H1 (cell line): ENCODE results near the gene CDC42SE1. TPM values are rescaled to one million over a fixed set of nuclear protein-coding genes. Genes with fewer than 3 reads are reported as not detected.

Experiments used
- CTCF ChIA-PET: fragments of 300-600 bp; sonication (Branson Sonifier 250); formaldehyde crosslinking; loops from one replicate; lab custom pipeline; 2021; ENCODE audit not compliant: partially characterized antibody; lab: Charles Lee
- POLR2A ChIA-PET: fragments of 300-600 bp; sonication (Branson Sonifier 250); formaldehyde crosslinking; loops from one replicate; lab custom pipeline; 2021; ENCODE audit warnings: inconsistent platforms; ENCODE audit not compliant: partially characterized antibody; lab: Charles Lee
- DNase-seq, 2 experiments: peaks; one replicate each; pipeline versions ENCODE4 v3.0.0 to v3.0.0-alpha.2; 2010 to 2022; ENCODE audit warnings: low spot score in 2 of 2, low read depth in 1 of 2, mixed read lengths in 1 of 2
- FAIRE-seq: peaks from 2 replicates; lab custom pipeline; 2011; peaks lifted over from hg19 to GRCh38; lab: Jason Lieb, UNC
- H2AFZ ChIP-seq: 2 replicates; pipeline ENCODE4 v1.8.1; 2012; ENCODE audit warnings: low read length, inconsistent platforms
- H2AK5ac ChIP-seq: 2 replicates; pipeline ENCODE4 v1.6.1; 2013; ENCODE audit warnings: low read depth, low read length
- H2BK120ac ChIP-seq: replicated peaks from 2 replicates; pipeline ENCODE3; 2013; ENCODE audit warnings: low read depth, low read length, inconsistent platforms
- H2BK12ac ChIP-seq: 2 replicates; pipeline ENCODE4 v1.6.1; 2013; ENCODE audit warnings: low read depth, low read length
- H2BK15ac ChIP-seq: 2 replicates; pipeline ENCODE4 v1.6.1; 2013; ENCODE audit warnings: low read length
- H2BK20ac ChIP-seq: 2 replicates; pipeline ENCODE4 v1.6.1; 2013; ENCODE audit warnings: low read length
- H2BK5ac ChIP-seq: 2 replicates; pipeline ENCODE4 v1.6.1; 2013; ENCODE audit warnings: low read depth, low read length
- H3K14ac ChIP-seq: 2 replicates; pipeline ENCODE4 v1.6.1; 2013; ENCODE audit warnings: inconsistent platforms; ENCODE audit not compliant: insufficient read length
- H3K18ac ChIP-seq: 2 replicates; pipeline ENCODE4 v1.6.1; 2013; ENCODE audit warnings: low read length; ENCODE audit errors: extremely low read depth
- H3K23ac ChIP-seq: 2 replicates; pipeline ENCODE4 v1.6.1; 2013; ENCODE audit warnings: inconsistent platforms; ENCODE audit not compliant: insufficient read length
- H3K23me2 ChIP-seq: 2 replicates; pipeline ENCODE4 v1.6.1; 2013; ENCODE audit warnings: low read depth, low read length
- H3K27ac ChIP-seq: 2 replicates; pipeline ENCODE4 v1.6.1; 2011; ENCODE audit warnings: low read depth, low read length, inconsistent platforms
- H3K27me3 ChIP-seq, 4 experiments: replicated peaks in 1 of 4; 1 replicate in 1 of 4; 2 replicates in 3 of 4; pipeline versions ENCODE4 v1.6.1 to v1.8.1; 2011 to 2013; ENCODE audit warnings: low read length in 3 of 4, mild to moderate bottlenecking in 3 of 4, inconsistent platforms in 2 of 4, mixed read lengths in 2 of 4, moderate library complexity in 1 of 4; ENCODE audit not compliant: control insufficient read depth in 3 of 4, insufficient read depth in 3 of 4; ENCODE audit errors: extremely low read depth in 1 of 4
- H3K36me3 ChIP-seq, 4 experiments: 2 replicates each; pipeline versions ENCODE4 v1.6.1 to v1.8.1; 2011 to 2013; ENCODE audit warnings: mild to moderate bottlenecking in 4 of 4, low read length in 3 of 4, moderate library complexity in 2 of 4, control low read depth in 1 of 4, inconsistent platforms in 1 of 4; ENCODE audit not compliant: insufficient read depth in 4 of 4, control insufficient read depth in 2 of 4
- H3K4ac ChIP-seq: replicated peaks from 2 replicates; pipeline ENCODE3; 2013; ENCODE audit warnings: low read length, low read depth, mixed read lengths, inconsistent platforms; ENCODE audit not compliant: insufficient read length
- H3K4me1 ChIP-seq, 4 experiments: replicated peaks in 1 of 4; 1 replicate in 1 of 4; 2 replicates in 3 of 4; pipeline versions ENCODE4 v1.6.1 to v1.8.1; 2011 to 2013; ENCODE audit warnings: low read length in 3 of 4, inconsistent platforms in 2 of 4, mixed read lengths in 1 of 4; ENCODE audit not compliant: insufficient read depth in 4 of 4, control insufficient read depth in 3 of 4
- H3K4me2 ChIP-seq, 2 experiments: 2 replicates each; pipeline versions ENCODE4 v1.6.1 to v1.8.1; 2011 to 2013; ENCODE audit warnings: low read depth in 2 of 2, low read length in 2 of 2, control low read depth in 1 of 2, inconsistent platforms in 1 of 2, mild to moderate bottlenecking in 1 of 2; ENCODE audit not compliant: insufficient read depth in 1 of 2
- H3K4me3 ChIP-seq, 4 experiments: fragments of 200-600, 300-600 bp in 1 of 4; sonication (generic), shearing (Covaris generic), sonication (Bioruptor Twin) in 1 of 4; 2 replicates each; pipeline versions ENCODE4 v1.5.1 to v1.8.1; 2011 to 2016; ENCODE audit warnings: low read length in 4 of 4, low read depth in 3 of 4, control low read depth in 2 of 4, inconsistent platforms in 2 of 4, mild to moderate bottlenecking in 2 of 4, mixed read lengths in 1 of 4, moderate library complexity in 1 of 4; ENCODE audit not compliant: insufficient read depth in 2 of 4; ENCODE audit errors: extremely low read depth in 1 of 4
- H3K56ac ChIP-seq: replicated peaks from 2 replicates; pipeline ENCODE3; 2013; ENCODE audit warnings: low read depth, mild to moderate bottlenecking, mixed read lengths, low read length, inconsistent platforms; ENCODE audit not compliant: insufficient read length
- H3K79me1 ChIP-seq: 2 replicates; pipeline ENCODE4 v1.6.1; 2013; ENCODE audit warnings: low read depth, low read length, control low read depth
- H3K79me2 ChIP-seq, 2 experiments: 2 replicates each; pipeline versions ENCODE4 v1.6.1 to v1.8.1; 2012 to 2013; ENCODE audit warnings: low read length in 2 of 2, mild to moderate bottlenecking in 2 of 2, inconsistent platforms in 1 of 2; ENCODE audit not compliant: insufficient read depth in 2 of 2, control insufficient read depth in 1 of 2
- H3K9ac ChIP-seq, 4 experiments: replicated peaks in 1 of 4; 1 replicate in 1 of 4; 2 replicates in 3 of 4; pipeline versions ENCODE4 v1.6.1 to v1.8.1; 2011 to 2013; ENCODE audit warnings: low read depth in 3 of 4, low read length in 3 of 4, control low read depth in 2 of 4, mild to moderate bottlenecking in 2 of 4, moderate library complexity in 2 of 4, inconsistent platforms in 1 of 4; ENCODE audit errors: extremely low read depth in 1 of 4
- H3K9me3 ChIP-seq, 2 experiments: 2 replicates each; pipeline versions ENCODE4 v1.6.1 to v1.8.1; 2012 to 2013; ENCODE audit warnings: mild to moderate bottlenecking in 2 of 2, moderate library complexity in 2 of 2, control low read depth in 1 of 2, inconsistent platforms in 1 of 2, low read depth in 1 of 2, low read length in 1 of 2, mixed read lengths in 1 of 2; ENCODE audit not compliant: insufficient read depth in 2 of 2
- H4K20me1 ChIP-seq, 2 experiments: replicated peaks in 1 of 2; 2 replicates each; pipeline versions ENCODE3 to v1.8.1; 2011 to 2013; ENCODE audit warnings: inconsistent platforms in 2 of 2, low read length in 2 of 2, mild to moderate bottlenecking in 1 of 2; ENCODE audit not compliant: insufficient read depth in 2 of 2, control insufficient read depth in 1 of 2
- H4K5ac ChIP-seq: 2 replicates; pipeline ENCODE4 v1.6.1; 2013; ENCODE audit warnings: low read length, low read depth, mixed read lengths, inconsistent platforms; ENCODE audit not compliant: insufficient read length
- H4K8ac ChIP-seq: 2 replicates; pipeline ENCODE4 v1.8.0; 2013; ENCODE audit warnings: mild to moderate bottlenecking, moderate library complexity, low read length, inconsistent platforms; ENCODE audit not compliant: insufficient read depth; ENCODE audit errors: extremely low read depth
- H4K91ac ChIP-seq: replicated peaks from 2 replicates; pipeline ENCODE3; 2013; ENCODE audit warnings: low read length, mixed read lengths, inconsistent platforms; ENCODE audit not compliant: insufficient read length
- BACH1 ChIP-seq: IDR thresholded peaks from 2 replicates; pipeline ENCODE4 v1.6.1; 2012; ENCODE audit warnings: low read length, improper control_type of control experiment
- GABPA ChIP-seq: IDR thresholded peaks from 2 replicates; pipeline ENCODE4 v1.6.1; 2011; ENCODE audit warnings: mild to moderate bottlenecking, low read length, moderate library complexity, borderline replicate concordance; ENCODE audit not compliant: insufficient read depth
- GTF2F1 ChIP-seq: IDR thresholded peaks from 2 replicates; pipeline ENCODE4 v1.6.1; 2012; ENCODE audit warnings: low read depth, low read length, improper control_type of control experiment, borderline replicate concordance
- HDAC6 ChIP-seq: IDR thresholded peaks from one replicate; pipeline ENCODE4 v1.7.1; 2012; ENCODE audit warnings: low read depth, mild to moderate bottlenecking, inconsistent platforms, low read length, moderate library complexity
- KDM5A ChIP-seq: fragments of 200-600 bp; IDR thresholded peaks from 2 replicates; pipeline ENCODE4 v1.7.1; 2012; ENCODE audit warnings: mild to moderate bottlenecking, low read length, inconsistent platforms, mixed read lengths
- MAX ChIP-seq: IDR thresholded peaks from 2 replicates; pipeline ENCODE4 v1.6.1; 2012; ENCODE audit warnings: inconsistent platforms
- SAP30 ChIP-seq: fragments of 300-600 bp; sonication (generic); IDR thresholded peaks from 2 replicates; pipeline ENCODE4 v1.7.1; 2012; ENCODE audit warnings: low read length, moderate library complexity, mild to moderate bottlenecking, inconsistent platforms; ENCODE audit not compliant: insufficient read depth, insufficient replicate concordance
- SIRT6 ChIP-seq: IDR thresholded peaks from one replicate; pipeline ENCODE4 v1.7.1; 2012; ENCODE audit warnings: low read length, inconsistent platforms
- SIX5 ChIP-seq: IDR thresholded peaks from 2 replicates; pipeline ENCODE4 v1.6.1; 2011; ENCODE audit warnings: mild to moderate bottlenecking, low read depth, low read length
- SUZ12 ChIP-seq: fragments of 200-600 bp; sonication (generic); IDR thresholded peaks from 2 replicates; pipeline ENCODE4 v1.6.1; 2012; ENCODE audit warnings: mild to moderate bottlenecking, inconsistent platforms, low read length, moderate library complexity, mixed read lengths
- TAF1 ChIP-seq: IDR thresholded peaks from 2 replicates; pipeline ENCODE4 v1.6.1; 2011; ENCODE audit warnings: mild to moderate bottlenecking, low read depth, low read length
- TBP ChIP-seq: IDR thresholded peaks from 2 replicates; pipeline ENCODE4 v1.6.1; 2011; ENCODE audit warnings: low read depth, low read length, improper control_type of control experiment
- YY1 ChIP-seq: IDR thresholded peaks from 2 replicates; pipeline ENCODE4 v1.6.1; 2011; ENCODE audit warnings: low read depth, mild to moderate bottlenecking, low read length
- WGBS, 2 experiments: shearing (Covaris generic) in 1 of 2; methylation state at CpG; one replicate each; pipeline versions ENCODE4 v1.1.6 to v1.1.7; 2013 to 2015; ENCODE audit warnings: low lambda C conversion rate in 2 of 2, mixed read lengths in 2 of 2, inconsistent platforms in 1 of 2, low coverage in 1 of 2, missing lambda C conversion rate in 1 of 2; ENCODE audit not compliant: insufficient replicate concordance in 2 of 2, insufficient coverage in 1 of 2, insufficient read length in 1 of 2; ENCODE audit errors: extremely low coverage in 1 of 2, missing lambda C conversion rate in 1 of 2; 5-methylcytosine and 5-hydroxymethylcytosine counted together
- polyA plus RNA-seq, 7 experiments: library from polyadenylated mRNA; depleted of rRNA in 3 of 7; stranded (reverse) in 5 of 7; unstranded in 2 of 7; fragments of >200 nt in 5 of 7; fragments of 200-250 nt in 2 of 7; gene quantifications; 1 replicate in 5 of 7; 2 replicates in 1 of 7; 4 replicates in 1 of 7; pipeline versions ENCODE4 v1.2.1 to v1.2.3, GENCODE V29; 2011 to 2013; ENCODE audit warnings: missing spikeins in 2 of 7, mixed read lengths in 2 of 7
- total RNA-seq: library from RNA; stranded (reverse); fragmentation: NEBNext Ultra II Directional; extraction: Animal tissue kit (Norgen Biotek cat#: 25700); gene quantifications from 2 replicates; pipeline ENCODE4 v1.2.1, GENCODE V29; 2021

The CDC42SE1 gene
- total and polyA plus RNA-seq, 2 of the 8 experiments (the other 6 are each of a cell fraction or from before 2014, with no cell fraction given) = 30.5 to 74.1 TPM

GRCh38 chr1:151047591-151047924 is 11.9 kb downstream of the CDC42SE1 start, which contains the start of gene C1orf56:
Gene C1orf56 (plus strand): TSS chr1:151047751. CDS start chr1:151047848, 97 bp downstream.
- FAIRE-seq (no peak), DNase-seq (peak in 1 of 2 experiments; percentile 83)
- peak within 1 kb of the TSS; percentile 64 for H3K4ac ChIP-seq
- H3K79me1 ChIP-seq = no peaks in the 10 kb centered on the region
- peaks cover 2 to 28% (median 6%) of the 10 kb centered on the region in 4 experiments; a peak in 6 of 8 replicates for H3K36me3 ChIP-seq
- H2BK5ac ChIP-seq = peak within 1 kb of the TSS; percentile 88
- peak within 1 kb of the TSS; percentile 95 for H3K18ac ChIP-seq
- H3K4me1 ChIP-seq = peaks cover 0 to 7% (median 3%) of the 10 kb centered on the region in 4 experiments; a peak in 4 of 7 replicates
- peak within 1 kb of the TSS; percentile 16 for H2BK120ac ChIP-seq
- peak within 1 kb of the TSS; percentile 55; the same call in 1 of the 2 replicates for H2AK5ac ChIP-seq
- peaks cover 0 to 3% of the 10 kb centered on the region in 2 experiments for H4K20me1 ChIP-seq
- peak within 1 kb of the TSS; percentile 70 to 96 (median 84) for H3K4me3 ChIP-seq
- no peaks in the 10 kb centered on the region; a peak in 1 of 4 replicates for H3K9me3 ChIP-seq
- WGBS, 2 experiments = 0% methylated on average over 11 of the region's 29 CpGs; no CpG with 5 or more reads in 1 of the 2 experiments
- POLR2A ChIA-PET = interaction anchor here (0.8 to 7.7 kb wide), 18 partner anchors 11 to 234 kb away, joined by 3 to 107 read pairs (median 5); partner anchors contain the start of genes ANXA9, BNIPL, CDC42SE1 and GABPB2
- H2BK15ac ChIP-seq = 0 out of 2 replicates have a peak within 1 kb of the TSS, but pooled peaks have one; percentile 92
- H4K5ac ChIP-seq = peak within 1 kb of the TSS; percentile 58
- no peak within 1 kb of the TSS for H3K23ac ChIP-seq
- CTCF ChIA-PET = interaction anchor here (0.7 to 9.6 kb wide), 18 partner anchors 8 to 222 kb away, joined by 3 to 95 read pairs (median 4); partner anchors contain the start of genes CDC42SE1, MINDY1 and MLLT11
- peak within 1 kb of the TSS; percentile 60 for H3K27ac ChIP-seq
- H2BK20ac ChIP-seq = no peak within 1 kb of the TSS
- H3K79me2 ChIP-seq = no peaks in the 10 kb centered on the region
- H3K4me2 ChIP-seq = peak within 1 kb of the TSS; percentile 92 to 98
- H3K23me2 ChIP-seq = peaks cover 8% of the 10 kb centered on the region; the same call in 1 of the 2 replicates
- H2BK12ac ChIP-seq = peak within 1 kb of the TSS; percentile 86
- H4K8ac ChIP-seq = peak within 1 kb of the TSS; percentile 95
- peak within 1 kb of the TSS; percentile 68; the same call in 1 of the 2 replicates for H2AFZ ChIP-seq
- no peak within 1 kb of the TSS for H3K14ac ChIP-seq
- peak within 1 kb of the TSS; percentile 64 to 81 (median 74) for H3K9ac ChIP-seq
- no peaks in the 10 kb centered on the region for H3K27me3 ChIP-seq
- H3K56ac ChIP-seq = peak within 1 kb of the TSS; percentile 74
- peak within 1 kb of the TSS; percentile 83 for H4K91ac ChIP-seq
- TF ChIP-seq BACH1 = no peak
- TF ChIP-seq GTF2F1 = no peak
- TF ChIP-seq SAP30 = no peak
- no peak for TF ChIP-seq YY1
- no peak for TF ChIP-seq SUZ12
- TF ChIP-seq SIRT6 = no peak
- TF ChIP-seq TBP = peak; percentile 63; the same call in 1 of the 2 replicates
- no peak for TF ChIP-seq HDAC6
- peak; percentile 11; the same call in 1 of the 2 replicates for TF ChIP-seq MAX
- no peak for TF ChIP-seq GABPA
- no peak for TF ChIP-seq SIX5
- peak; percentile 70 for TF ChIP-seq TAF1
- TF ChIP-seq KDM5A = no peak
